CMK (cell line): ENCODE results near the gene MPHOSPH6.
"Not testable (repeated sequence)": the region's sequence is repeated elsewhere in the genome, so short reads cannot be mapped to it uniquely, and the experiment has no call there.

Experiments
- DNase-seq: peaks from one replicate; pipeline ENCODE4 v3.0.0-alpha.2; 2010; ENCODE audit warnings: low read depth

Gene MPHOSPH6

GRCh38 chr16:82118749-82119148, 51.3 kb downstream of the MPHOSPH6 start:
- no peak for DNase-seq

GRCh38 chr16:82116535-82116934, 53.5 kb downstream of the MPHOSPH6 start:
- no peak for DNase-seq

DNA sequence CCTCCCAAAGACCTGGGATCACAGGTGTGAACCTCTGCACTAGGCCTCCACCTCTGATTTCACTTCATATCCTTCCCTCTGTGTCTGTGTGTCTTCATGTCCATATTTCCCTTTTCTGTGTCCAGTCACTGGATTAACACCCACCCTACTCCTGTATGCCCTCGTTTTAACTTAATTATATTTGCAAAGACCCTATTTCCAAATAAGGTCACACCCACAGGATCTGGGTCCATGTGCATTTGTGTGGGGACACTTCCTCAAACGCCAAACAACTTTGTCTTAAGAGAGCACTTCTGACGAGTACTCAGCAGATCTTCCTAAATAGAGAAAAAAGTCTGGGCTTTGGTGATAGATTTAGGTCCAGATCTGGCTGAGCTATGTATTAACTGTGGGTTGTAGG, 56.3 kb downstream of the MPHOSPH6 start:
- DNase-seq = no peak

- no peak for DNase-seq
Observed at GRCh38 chr16:82111944-82112343, 58.1 kb downstream of the MPHOSPH6 start.

DNA sequence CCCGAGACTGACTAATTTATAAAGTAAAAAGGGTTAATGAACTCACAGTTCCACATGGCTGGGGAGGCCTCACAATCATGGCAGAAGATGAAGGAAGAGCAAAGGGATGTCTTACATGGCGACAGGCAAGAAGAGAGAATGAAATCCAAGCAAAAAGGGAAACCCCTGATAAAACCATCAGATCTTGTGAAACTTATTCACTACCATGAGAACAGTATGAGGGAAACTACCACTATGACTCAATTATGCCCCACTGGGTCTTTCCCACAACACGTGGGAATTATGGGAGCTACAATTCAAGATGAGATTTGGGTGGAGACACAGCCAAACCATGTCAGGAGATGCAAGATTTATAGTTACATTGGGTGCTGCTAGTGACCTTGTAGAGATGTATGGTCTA, 60.8 kb downstream of the MPHOSPH6 start:
- DNase-seq = not testable (repeated sequence)

DNA sequence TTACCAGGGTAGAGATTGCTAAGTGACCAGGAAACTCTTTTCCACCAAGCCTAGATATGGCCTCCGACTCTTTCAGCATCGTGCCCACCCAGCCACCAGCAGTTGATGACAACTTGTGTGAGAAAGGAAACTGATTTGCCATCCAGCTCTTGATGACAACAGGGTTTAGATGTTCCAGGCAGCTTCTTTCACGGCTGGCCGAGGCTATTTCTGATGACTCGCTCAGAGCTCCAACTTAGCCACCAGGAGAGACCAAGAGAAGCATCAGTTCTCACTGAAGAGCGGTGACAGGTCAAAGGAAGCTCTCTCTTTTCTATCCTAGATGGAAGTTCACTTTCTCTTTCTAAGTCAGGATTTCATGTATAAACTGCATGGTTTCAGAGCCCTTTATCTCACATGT, 61.2 kb downstream of the MPHOSPH6 start:
- no peak for DNase-seq

DNA sequence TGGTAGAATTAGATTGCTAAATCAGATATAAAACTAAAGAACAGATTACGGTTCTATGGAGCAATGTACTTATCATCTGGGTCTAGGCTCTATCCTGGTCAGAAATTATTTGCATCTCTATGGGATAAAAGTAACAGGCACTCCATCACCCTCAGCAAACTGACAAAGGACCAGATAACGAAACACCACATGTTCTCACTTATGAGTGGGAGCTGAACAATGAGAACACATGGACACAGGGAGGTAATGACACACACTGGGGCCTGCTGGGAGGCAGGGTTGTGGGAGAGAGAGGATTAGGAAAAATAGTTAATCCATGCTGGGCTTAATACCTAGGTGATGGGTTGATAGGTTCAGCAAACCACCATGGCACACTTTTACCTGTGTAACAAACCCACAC, 61.9 kb downstream of the MPHOSPH6 start:
- DNase-seq = no peak

DNA sequence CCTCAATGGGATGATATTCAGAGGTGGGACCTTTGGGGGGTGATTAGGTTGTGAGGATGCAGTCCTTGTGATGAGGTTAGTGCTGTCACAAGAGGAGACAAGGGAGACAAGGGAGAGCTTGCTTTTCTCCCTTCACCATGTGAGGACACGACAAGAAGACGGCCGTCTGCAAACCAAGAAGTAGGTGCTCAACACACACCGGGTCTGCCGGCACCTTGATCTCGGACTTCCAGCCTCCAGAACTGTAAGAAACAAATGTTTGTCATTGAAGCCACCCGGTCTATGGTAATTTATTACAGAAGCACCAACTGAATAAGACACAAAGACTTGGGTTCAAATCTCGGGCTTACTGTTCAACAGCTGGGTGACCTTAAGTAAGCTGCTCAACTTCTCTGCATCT, 64.9 kb downstream of the MPHOSPH6 start:
- no peak for DNase-seq
